HG03025 (cell line): ENCODE measurements around the gene OTOGL.
"Not testable (repeated sequence)": the region's sequence is repeated elsewhere in the genome, so short reads cannot be mapped to it uniquely, and the experiment has no call there.

Experiments
- ATAC-seq: cut with Tn5 transposase; IDR thresholded peaks from one replicate; pipeline ENCODE4 v1.9.1; 2021; ENCODE audit warnings: mild to moderate bottlenecking, moderate library complexity; ENCODE audit not compliant: unreplicated experiment, low FRiP score

OTOGL gene

DNA sequence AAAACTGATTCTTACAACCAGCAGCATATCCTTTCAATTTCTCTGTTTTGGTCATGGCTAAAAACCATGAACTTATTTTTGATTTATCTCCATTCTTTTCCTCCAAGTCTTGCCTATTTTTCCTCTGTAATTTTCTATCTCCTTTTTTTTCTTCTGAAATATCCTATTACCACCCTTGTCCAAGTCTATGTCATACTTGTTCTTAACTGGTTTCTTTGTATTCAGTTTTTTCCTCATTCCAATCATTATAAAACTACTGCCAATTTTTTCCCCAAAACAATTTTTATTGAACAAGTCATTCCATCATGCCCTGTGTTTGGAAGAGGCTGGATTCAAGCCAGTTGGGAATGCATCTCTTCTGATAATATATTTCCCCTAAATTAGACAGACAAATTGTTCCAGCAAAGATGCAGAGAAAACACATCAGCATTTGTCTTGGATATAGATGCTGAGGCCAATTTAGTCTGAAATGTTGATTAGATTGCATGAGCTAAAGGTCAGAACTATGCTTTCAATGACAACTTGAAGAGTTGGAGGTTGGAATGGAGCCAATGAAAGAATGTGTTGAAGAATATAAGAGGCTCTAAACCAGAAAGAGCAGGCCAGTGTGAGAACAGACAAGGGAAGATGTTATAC, 30.7 kb downstream of the OTOGL start:
- ATAC-seq = no peak

DNA sequence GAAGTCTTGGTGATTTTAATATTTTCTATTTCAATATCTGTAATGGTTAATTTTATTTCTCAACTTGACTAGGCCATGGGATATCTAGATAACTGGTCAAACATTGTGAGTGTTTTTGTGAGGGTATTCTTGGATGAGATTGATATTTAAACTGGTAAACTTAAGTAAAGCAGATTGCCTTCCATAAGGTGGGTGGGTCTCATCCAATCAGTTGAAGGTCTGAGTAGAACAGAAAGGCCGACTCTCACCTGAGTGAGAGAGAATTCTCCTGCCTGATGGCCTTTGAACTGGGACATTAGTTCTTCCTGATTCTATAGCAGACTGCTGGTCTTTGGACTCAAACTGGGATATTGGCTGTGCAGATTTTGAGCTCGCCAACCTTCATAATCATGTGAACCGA, 36.3 kb downstream of the OTOGL start:
- no peak for ATAC-seq

DNA sequence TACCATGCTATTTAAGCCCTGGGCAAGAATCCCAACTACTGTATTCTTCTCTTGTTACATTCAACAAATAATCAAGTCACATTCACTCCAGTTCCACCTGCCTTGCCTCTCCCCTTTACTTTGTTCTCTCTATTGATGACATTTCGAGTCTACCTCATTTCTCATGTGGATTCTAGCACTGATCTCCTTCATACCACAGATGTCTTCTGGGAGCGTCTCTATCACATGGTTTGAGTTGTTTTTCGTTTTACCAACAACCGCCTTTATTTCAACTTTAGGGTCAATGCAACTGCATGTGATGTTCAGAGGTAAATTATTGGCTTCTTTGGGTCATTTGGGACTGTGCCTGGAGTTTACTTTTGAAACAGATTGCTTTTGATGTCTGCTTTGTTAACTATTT, 40.7 kb downstream of the OTOGL start:
- ATAC-seq = no peak

DNA sequence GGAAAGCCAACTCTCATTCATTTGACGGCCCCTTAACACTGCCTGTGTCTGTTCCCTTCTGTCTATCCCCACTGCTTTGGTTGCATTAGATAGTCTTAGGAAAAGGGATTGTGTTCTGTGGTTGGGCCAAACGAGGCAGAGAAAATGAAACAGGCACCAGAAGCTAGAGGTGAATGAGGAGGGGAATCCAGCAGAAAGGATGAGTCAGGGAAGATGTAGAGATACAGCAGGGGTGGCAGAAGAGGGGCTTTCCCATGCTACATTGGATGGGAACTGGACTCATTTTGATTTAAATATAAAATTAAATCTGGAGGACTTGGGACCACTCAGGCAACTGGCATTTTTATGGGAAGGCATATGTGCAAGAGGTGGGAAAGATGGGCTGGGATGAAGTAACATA, 43.3 kb downstream of the OTOGL start:
- no peak for ATAC-seq

DNA sequence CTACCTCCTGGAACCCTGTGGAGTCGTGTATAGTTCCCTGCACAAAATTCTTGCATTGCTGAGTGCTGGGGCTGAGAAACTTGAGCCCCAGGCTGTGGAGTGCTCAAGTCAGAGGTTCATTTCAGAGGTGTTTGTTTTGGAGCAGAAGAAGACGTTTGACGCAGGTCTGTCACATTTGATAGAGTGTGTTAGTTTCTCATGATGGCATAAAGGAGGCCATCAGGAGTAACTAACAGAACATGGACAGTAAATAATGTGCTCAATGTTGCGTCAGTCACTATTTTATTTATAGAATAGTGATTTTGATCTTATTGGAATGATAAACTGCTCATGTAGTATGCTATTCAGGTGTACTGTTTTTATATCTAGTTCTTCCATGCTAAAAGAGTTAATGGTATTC, 44.2 kb downstream of the OTOGL start:
- no peak for ATAC-seq

DNA sequence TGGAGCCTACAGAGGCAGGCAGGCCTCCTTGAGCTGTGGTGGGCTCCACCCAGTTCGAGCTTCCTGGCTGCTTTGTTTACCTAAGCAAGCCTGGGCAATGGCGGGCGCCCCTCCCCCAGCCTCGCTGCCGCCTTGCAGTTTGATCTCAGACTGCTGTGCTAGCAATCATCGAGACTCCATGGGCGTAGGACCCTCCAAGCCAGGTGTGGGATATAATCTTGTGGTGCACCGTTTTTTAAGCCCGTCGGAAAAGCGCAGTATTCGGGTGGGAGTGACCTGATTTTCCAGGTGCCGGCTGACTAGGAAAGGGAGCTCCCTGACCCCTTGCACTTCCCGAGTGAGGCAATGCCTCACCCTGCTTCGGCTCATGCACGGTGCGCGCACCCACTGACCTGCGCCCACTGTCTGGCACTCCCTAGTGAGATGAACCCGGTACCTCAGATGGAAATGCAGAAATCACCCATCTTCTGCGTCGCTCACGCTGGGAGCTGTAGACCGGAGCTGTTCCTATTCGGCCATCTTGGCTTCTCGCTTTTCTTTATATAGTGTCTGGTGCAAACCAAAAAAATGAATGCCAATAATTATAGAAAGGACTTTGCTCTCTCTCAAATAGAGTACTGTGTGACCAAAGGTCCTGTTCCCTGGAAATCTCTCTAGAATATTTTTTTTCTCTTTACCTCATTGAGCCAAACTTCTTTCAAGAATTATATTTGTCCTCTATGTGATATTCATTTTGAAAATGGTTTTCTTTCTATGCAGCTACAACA, 50.4 kb downstream of the OTOGL start:
- not testable (repeated sequence) for ATAC-seq

DNA sequence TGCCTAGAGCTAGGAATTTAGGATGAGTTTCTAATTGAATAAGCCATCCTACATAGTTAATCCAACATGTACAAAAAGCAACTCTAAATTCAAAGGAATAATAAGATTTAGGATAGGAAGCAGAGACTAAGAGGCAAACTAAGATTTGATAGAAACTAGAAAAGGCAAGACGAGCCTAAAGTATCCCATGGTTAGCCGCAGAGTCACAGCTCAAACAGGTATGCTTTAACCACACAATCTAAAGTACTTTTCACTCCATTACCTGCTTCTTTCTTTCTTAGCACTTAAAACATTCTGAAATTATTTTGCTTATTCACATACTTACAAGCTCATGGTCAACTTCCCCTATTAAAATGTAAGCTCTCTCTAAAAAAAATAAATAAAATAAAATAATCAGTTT, 51.8 kb downstream of the OTOGL start:
- ATAC-seq = no peak

DNA sequence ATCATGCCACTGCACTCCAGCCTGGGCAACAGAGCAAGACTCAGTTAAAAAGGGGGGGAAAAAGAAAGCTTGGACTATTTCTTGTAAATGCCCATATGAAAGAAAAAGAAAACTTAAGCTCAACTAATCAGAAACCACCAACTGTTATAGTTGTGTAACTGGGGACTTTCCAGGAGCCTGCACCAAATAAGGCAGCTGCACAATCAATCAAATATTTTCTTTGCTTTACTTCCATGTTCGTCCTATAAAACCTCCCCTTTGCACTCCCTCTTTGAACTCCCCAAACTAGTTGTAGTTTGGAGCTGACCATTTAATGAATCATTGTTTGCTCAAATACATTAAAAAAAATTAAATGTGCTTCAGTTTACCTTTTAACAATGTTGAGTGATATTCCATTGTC, 54.9 kb downstream of the OTOGL start:
- no peak for ATAC-seq

DNA sequence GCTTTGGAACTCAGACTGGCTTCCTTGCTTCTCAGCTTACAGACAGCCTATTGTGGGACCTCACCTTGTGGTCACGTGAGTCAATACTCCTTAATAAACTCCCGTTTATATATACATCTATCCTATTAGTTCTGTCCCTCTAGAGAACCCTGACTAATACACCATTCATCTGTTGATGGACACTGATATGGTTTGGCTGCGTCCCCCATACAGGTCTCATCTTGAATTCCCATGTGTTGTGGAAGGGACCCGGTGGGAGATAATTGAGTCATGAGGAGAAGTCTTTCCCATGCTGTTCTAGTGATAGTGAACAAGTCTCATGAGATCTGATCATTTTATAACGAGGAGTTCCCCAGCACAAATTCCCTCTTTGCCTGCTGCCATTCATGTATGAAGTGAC, 57.0 kb downstream of the OTOGL start:
- no peak for ATAC-seq

DNA sequence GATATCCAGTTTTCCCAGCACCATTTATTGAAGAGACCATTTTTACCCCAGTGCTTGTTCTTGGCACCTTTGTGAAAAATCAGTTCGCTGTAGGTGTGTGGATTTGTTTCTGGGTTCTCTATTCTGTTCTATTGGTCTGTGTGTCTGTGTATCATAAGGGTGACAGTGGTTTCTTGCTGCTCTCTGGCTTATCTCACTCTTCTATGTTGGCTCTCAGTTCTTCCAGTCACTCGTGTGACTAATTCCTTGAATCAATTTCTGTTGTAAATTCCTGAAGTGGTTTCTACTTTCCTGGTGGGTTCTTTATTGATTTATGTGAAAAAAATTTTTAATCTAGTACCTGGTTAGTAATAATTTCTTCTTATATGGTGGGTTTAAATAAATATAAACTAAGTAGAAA, 58.3 kb downstream of the OTOGL start:
- ATAC-seq = no peak

DNA sequence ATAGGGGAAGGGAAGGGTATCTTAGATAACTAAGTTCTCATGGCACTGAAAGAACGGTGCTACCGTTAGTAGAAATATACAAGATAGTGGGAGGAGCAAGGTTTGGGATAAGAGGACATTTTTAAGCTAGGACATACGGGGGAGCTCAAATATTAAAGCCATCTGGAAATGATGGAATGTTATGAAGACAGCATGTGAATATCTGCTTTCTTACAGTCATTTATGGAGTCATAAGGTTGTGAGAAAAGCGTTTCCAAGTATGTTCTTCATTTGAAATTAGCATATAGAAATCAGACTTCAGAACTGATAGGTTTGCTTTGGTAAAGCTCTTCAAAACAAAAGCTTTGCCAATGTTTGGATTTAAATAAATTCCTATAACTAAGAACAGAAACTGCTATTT, 62.3 kb downstream of the OTOGL start:
- ATAC-seq = no peak

DNA sequence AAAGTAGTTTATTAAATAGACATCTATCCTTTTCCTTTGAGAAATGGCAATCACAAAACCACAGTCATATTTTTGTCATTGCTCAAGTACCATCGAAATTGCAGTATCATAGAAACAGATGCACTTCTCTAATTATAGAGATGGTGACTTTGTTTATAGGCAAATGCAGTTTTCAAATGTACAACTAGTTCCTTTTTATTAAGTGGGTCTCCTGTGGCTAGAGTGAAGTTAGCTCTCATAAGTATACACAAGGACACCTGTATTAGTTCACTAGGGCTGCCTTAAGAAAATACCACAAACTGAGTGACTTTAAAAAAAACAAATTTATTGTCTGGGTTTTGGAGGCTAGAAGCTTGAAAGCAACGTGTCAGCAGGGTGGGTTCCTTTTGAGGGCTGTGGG, 62.8 kb downstream of the OTOGL start:
- ATAC-seq = peak; percentile 59

DNA sequence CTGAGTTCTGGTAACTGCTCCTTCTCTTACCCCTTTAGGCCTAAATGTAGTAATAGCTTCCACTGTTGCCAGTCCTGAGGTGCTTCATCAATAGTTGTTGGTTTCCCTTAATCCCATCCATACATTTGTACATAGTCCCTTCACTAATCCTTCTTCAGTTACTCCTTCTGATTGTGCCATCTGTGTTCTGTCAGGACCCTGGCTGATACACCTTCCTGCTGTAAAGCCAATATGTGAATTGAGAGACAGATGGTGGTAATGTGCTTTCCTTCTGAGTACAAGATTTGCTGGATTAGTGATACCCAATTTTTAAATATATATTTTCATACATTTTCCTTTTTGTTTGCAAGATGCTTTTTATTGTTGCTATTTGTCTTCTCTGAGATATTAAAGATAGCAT, 66.4 kb downstream of the OTOGL start:
- no peak for ATAC-seq

DNA sequence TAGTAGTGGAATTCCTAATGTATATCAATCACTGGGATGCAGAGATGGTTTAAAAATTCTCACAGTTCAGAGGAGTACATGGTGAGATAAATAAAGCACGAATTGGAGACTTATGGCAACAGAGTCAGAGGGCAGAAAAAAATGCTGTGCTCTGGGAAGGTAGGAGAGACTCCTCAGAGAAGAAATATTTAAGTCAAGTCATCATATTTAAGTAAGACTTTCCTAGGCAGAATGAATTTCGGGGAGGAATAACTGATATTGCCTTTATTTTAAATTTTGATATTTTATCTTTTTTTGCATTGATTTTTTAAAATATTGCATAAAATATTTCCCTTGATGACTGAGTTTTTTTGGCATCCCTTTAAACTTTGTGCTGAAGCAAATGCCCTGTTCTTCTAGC, 67.4 kb downstream of the OTOGL start:
- no peak for ATAC-seq

DNA sequence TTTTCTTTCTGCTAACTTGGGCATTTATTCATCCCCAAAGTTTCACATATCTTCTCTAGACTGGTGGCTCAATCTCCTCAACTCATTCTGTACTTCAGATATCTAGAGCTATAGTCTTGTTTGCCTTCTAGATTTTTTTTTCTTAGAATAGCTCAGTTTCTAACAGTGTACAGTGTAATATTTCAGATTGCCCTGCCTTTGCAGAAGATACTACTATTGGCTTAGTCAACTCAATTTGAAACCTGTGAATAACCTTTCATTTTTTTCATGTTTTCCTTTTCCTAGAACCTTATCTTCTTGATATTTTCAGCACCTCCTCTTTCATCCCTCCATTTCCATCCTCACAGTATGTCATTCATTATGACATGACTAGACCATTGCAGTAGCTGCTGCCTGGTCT, 69.6 kb downstream of the OTOGL start:
- no peak for ATAC-seq

DNA sequence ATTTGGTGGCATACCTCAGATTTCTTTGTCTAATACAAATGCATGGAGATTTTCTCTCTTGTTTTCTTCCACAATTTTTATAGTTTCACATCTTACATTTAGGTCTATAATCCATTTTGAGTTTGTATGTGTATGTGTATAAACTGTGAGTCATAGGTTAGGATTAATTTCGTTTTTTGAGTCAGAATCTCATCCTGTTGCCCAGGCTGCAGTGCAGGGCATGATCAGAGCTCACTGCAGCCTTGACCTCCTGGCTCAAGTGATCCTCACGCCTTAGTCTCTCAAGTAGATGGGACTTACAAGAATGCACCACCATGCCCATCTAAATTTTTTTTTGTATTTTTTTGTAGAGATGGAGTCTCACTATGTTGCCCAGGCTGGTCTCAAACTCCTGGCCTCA, 71.6 kb downstream of the OTOGL start:
- ATAC-seq = no peak

DNA sequence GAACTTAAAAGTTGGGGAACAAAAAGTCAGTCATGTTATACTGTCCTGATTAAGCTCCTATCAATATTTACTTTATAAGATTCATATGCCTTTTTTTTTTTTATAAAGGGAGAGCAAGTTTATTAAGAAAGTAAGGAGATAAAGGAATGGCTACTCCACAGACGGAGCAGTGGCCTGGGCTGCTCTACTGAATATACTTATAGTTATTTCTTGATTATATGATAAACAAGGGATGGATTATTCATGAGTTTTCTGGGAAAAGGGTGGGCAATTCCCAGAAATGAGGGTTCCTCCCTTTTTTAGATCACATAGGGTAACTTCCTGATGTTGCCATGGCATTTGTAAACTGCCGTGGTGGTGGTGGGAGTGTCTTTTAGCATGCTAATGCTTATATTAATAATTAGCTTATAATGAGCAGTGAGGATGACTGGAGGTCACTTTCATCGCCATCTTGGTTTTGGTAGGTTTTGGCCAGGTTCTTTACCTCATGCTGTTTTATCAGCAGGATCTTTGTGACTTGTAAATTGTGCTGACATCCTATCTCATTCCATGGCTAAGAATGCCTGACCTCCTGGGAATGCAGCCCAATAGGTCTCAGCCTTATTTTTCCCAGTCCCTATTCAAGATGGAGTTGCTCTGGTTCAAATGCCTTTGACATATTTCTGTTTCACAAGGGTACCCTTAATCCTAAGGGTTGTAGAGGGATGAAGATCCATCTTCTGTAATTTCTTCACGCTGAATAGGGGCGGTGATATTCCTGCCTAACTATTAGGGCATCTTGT, 73.9 kb downstream of the OTOGL start:
- ATAC-seq = no peak

DNA sequence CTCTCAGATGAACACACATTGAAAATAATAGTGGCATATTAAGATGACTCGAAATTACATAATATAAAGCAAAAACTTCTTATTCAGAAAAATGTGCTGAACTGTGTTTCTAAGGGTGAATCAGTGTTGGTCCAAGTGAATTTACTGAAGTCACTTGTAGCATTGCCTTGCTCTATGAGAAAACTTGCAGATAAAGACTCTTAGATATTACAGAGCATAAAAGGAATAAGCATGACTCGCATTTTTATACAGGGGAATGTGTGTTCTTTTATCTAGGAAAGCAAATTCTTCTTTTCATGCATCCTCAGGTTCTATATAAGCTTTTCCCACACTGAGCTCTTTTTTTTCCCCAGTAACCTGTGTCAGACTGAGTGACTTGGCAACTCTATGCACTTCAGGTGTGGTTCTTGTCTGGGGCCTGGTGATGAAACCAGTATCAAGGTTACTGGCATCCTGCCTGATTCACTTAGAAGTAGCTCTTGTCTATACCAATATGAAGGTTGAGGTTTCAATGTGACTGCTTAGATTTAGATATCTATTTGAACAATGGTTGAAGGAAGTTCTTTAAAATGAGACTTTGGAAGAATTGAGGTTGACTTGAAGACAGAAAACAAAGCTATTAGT, 76.1 kb downstream of the OTOGL start:
- ATAC-seq = no peak

DNA sequence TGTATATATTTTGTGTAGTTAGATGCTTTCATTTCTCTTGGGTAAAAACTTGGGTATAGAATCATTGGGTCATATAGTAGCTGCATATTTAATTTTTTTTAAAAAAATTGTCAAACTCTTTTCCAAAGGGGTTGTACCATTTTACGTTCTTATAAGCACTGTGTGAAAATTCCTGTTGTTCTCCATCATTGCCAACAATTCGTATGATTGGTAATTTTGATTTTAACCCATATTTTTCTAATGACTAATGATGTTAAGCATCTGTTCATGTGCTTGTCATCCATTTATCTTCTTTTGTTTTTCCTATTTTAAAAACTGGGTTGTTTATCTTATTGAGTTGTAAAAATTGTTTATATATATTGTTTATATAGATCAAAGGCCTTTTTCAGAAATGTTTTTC, 77.4 kb downstream of the OTOGL start:
- ATAC-seq = no peak

DNA sequence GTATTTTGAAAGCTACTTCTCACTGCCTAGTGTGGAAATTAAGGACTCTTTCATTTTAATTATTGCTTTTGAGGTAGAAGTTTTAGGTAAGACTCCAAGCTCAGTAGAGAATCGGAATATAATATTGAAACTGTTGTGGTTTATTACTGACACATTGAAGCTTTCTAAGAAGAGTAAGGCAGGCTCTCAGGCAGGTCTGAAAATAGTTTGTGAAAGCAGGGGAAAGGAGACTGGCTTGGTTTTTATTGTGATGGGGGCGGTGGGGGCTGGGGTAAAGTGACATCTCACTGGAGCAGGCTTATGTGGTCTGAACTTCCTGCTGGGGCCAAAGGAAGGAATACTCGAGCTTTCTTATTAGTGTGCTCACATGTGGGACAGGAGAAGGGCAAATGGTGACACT, 79.5 kb downstream of the OTOGL start:
- peak; percentile 95 for ATAC-seq

DNA sequence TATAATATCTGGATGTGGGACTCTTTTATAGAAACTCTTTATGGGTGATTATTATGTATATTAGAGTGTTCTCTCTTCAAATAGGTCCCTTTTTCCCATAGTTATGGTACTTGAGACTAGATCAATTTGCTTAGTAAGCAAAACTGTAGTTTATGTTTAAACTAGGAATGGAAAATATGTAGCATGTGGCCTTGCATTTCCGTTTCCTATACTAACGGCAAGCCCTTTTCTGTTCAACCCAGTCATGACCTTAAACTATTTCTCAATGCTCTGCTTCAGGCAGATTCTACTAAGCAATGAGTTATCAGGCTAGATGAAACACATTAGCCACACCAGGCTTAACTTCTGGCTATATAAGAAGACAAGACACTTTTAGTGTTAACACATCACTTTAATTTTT, 84.6 kb downstream of the OTOGL start:
- no peak for ATAC-seq
